Left colon (tissue), 2 donors: Measurements from ENCODE around the gene SYTL3. TPM values are rescaled to one million over a fixed set of nuclear protein-coding genes. Genes with fewer than 3 reads are reported as not detected.

Source experiments
- ATAC-seq: fragments of 200-7000 bp; cut with Tn5 transposase; one replicate; pipeline ENCODE4 v1.9.1; 2020; ENCODE audit warnings: mild to moderate bottlenecking, moderate library complexity
- DNase-seq, 2 donors: peaks; one replicate each; pipeline ENCODE4 v3.0.0-alpha.2; 2020
- intact Hi-C, 2 donors: fragments of 100-400 bp; cut with DNase I in 1 of 2; cut with micrococcal nuclease in 1 of 2; formaldehyde crosslinking; loops; one replicate each; pipeline versions ENCODE4 v1.11.2 to v1.14.0; 2022; cut with DNase I, micrococcal nuclease
- total RNA-seq, 2 donors: library from RNA; stranded (reverse); fragmentation: NEBNext Ultra II Directional; extraction: Animal tissue kit (Norgen Biotek cat#: 25700); gene quantifications; one replicate each; pipeline ENCODE4 v1.2.1, GENCODE V29; 2021
- donor health status: DM: no; HTN: no; CAD: no.
- donor health status: DM: yes; HTN: yes; CAD: no.

Gene SYTL3
- total RNA-seq, 2 donors from 2014 or later: 2.6 to 2.7 TPM

DNA sequence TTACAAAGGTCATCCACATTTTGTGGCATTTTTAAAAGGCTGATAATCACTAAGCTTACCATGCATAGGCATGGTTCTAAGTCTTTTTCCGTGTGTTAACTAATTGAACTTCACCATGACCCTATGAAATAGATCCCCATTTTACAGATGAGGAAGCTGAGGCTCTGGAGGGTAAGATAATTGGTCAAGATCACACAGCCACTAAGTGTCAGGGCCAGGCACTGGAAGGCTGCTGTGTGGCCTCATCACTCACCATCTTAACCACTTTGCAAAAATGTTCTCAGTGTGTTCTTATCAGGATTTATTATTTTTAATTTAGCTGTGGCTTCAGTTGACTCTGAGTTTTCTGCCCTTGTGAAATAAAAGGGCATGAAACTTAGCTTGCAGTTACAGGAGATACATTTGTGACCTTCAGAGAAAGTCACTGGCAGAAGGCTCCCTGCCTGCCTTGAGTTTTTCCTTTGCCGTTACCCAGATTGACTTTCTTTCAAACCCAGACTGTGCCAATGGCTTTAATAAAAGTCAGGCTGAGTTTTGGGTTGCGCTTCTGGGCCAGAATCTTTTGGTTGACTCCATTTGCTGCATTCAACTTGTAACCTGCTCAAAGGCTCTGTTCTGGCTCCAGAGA is 87.3 kb downstream of the SYTL3 start:
- intact Hi-C loops: no loop called here
- ATAC-seq: no peak
- no peak for DNase-seq

DNA sequence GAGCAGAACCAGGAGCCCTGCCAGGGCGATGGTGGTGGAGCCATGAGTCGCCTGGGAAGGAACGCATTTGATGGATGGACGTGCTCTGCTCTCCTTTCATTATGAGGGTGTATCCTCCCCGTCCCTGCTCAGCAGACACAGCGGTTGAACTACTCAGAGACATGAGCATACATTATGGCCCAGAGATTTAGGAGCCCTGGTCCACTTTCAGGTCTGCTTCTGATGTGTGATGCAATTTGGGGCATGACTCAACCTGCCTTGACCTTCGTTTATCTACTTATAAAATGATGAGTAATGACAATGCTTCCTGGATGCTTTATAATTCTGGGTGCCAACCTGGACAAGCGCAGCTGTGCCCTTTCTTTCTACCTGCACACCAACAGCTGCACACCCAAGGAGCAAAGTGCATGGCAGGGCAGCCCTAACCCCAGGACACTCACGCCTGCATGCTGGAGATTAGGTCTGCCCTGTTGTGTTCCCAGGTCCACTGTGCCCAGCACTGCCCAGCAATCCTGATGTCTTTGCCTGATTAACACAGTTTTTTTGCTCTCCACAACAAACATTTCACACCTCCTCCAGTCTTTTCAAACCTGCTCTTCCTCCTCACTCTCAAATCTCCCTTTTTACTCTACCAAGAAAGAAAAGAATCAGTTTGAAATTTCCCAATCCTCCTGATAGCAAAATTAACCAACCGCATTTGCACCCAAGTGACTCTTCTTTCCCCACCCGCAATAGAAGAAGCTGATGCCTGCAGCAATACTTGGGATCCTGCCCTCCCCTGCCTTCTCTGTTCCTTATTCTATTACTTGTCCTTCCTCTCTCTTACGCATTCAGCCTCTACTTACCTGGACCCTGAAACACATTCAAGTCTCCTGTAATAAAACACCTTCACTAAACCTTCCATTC is 88.1 kb downstream of the SYTL3 start:
- ATAC-seq (peak; percentile 97), DNase-seq (peak in 1 of 2 donors; percentile 46)
- intact Hi-C loops: no loop called here

DNA sequence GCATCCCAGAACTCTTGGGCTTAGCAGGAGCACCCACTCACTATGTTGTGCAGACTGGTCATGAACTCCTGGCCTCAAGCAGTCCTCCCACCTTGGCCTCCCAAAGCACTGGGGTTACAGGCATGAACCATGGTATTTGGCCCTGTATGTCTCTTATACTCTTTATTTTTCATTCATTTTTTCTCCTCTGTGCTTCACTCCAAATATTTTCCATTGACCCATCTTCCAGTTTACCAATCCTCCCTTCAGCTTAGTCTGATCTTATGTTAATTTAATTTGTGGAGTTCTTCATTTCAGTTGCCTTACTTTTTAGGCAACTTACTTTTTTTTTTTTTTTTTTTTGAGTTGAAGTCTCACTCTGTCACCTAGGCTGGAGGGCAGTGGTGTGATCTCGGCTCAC is 89.8 kb downstream of the SYTL3 start:
- no peak for DNase-seq
- intact Hi-C loops: no loop called here

DNA sequence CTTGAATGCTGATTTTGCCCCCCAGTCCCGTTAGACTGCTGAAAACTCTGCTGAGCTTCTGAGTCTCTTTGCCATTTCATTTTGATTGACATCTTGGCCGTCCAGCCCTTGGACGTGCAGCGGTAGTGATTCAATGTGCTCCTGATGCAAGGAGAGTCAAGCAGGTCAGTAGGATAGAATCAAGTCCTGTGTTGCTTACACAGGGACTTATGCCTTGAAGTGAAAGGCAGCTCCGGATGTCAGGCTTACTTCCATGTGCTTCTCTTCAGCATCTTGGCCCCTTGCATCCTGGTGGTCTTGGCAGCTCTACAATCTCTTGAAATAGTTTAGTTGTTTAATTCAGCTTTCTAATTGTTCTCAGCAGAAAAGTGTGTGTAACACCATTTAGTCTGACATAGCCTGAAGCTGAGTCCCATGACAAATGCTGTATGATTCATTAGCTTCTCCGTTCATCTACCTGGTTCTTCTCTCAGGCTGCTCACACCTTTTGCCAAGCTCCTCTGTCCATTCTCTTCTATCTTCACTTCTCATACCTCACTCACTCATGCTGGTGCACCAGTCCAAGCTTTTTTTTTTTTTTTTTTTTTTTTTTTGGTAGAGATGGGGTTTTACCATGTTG is 93.3 kb downstream of the SYTL3 start:
- DNase-seq (no peak), ATAC-seq (no peak)
- intact Hi-C loops: no loop called here

More for the DNA sequence above, 89.8 kb downstream of the SYTL3 start:
- no peak for ATAC-seq

DNA sequence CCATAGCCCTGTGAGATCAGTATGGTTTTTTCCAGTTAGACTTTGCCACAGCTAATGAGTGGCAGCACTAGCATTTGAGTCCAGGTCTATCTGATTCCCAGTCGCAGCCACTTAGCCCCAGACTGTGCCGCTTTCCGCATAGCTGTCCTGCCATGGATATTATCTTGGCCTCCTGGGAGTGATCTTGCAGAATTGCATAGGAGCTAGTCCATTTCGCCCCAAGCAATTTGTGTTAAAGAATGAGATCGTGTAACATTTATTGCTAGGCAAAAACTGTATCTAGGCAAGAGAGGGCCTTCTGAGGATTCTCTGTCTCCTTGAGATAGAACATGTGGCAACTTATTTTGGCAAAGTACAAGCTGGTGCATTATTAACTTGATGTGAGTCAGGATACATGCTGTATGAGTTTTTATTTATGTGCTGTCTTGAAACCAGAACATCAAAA is 95.2 kb downstream of the SYTL3 start:
- intact Hi-C loops: no loop called here
- ATAC-seq (no peak), DNase-seq (no peak)

DNA sequence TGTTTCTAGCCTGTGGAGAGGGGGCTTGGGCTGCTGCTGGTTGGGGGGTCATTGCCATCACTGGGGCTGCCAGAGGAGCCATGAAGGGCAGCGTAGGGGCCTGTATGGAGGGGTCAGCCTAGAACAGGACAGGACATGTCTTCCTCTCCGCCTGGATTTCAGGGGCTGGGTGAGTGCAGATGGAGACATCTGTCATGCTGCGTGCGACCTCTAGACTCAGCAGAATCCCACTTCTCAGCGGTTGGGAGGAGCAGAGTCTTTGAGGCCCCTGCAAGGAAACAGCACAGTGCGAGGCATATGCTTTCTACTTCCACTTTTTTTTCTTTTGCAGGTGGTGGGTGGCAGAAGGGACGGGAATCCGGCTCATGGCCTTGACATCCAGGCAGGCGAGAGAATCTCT is 101.4 kb downstream of the SYTL3 start:
- ATAC-seq (no peak), DNase-seq (no peak)
- intact Hi-C loops: no loop called here

DNA sequence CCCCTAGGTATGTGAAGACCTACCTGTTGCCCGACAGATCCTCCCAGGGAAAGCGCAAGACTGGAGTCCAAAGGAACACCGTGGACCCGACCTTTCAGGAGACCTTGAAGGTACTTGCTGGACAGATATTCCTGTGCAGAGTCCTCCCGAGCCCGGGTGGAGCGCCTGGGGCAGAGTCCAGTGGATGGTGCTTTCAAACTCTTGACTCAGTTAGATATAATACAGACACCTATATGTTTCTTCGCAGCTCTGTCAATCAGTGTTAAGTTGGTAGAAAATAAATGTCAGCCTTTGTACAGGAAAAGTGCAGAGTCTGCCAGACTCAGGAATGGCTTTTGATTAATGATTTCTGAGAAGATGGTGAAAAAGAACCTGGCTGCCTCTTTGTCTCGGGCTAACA is 102.1 kb downstream of the SYTL3 start:
- DNase-seq (peak; percentile 60 to 66), ATAC-seq (peak; percentile 95)

DNA sequence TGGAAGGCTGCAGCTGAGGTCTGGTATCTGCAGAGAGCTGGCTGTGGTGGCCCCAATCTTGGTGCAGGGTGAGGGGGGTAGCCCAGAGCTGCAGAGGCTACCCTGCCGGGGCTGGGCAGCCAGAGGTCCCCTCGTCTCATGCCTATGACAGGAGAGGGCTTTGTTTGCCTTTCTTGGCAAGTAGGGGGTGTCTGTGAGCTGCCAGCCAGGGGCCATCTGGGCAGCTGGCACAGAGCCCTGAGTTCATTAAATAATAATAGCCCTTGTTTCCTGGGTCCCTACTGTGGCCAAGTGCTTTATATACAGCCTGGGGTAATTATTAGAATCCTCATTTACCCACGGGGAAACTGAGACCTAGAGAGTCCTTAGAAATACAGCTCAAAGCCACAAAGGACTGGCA is 102.8 kb downstream of the SYTL3 start:
- ATAC-seq: peak; percentile 14
- no peak for DNase-seq
- intact Hi-C loops: no loop called here

More for the DNA sequence above, 102.1 kb downstream of the SYTL3 start:
- intact Hi-C loops: no loop called here

DNA sequence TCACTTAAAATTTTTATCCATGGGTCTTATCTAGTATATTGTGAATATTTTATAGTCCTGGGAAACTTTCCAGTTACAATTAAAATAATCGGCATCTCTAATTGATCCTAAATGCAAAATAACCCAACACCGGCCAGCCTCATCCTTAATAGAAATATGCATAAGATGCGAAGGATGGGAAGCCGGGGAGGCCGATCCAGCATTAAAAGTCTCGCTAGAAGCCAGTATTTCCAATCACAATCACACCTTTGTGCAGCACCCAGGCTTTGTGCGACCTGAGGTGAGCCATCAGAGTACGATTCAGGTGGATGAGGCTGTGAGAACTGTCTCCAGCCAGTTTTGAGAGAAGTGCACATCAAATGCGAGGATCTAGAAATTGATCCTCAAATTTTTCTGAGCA is 104.0 kb downstream of the SYTL3 start:
- DNase-seq: no peak
- intact Hi-C loops: no loop called here
- ATAC-seq: no peak

DNA sequence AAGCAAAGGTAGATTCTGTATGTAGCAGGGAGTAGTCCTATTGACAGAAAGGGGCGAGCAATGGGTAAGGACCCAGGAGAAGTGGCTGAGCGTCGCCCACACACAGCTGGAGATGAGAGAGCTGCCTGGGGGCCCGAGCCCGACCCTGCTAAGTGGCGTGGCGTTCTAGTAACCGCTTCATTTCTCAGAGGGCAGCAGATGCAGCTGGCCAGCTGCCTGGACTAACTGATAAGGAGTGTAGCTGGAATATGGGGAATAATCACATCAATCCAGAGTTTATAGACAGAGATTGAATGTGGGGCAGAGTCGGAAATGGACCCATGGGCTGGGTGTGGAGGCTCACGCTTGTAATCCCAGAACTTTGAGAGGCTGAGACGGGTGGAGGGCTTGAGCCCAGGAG is 104.9 kb downstream of the SYTL3 start:
- ATAC-seq (peak; percentile 13), DNase-seq (no peak)
- intact Hi-C loops: no loop called here

DNA sequence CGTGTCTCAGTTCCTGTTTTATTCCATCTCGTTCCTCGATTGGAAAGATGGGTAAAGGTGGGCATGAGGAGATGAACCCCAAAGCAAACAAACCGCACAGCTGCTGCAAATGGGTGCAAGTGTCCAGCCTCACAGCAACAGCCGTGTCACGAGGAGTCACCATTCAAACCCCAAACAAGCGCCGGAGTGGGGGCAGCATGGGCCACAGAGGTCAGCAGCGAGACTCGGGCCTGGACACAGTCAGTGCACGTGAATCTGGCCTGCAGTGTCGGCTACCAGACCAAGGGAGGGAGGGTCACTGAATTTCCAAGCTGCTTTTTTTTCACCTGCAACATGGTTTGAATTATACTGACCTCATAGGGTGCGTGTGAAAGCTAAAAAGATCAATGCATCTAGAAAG is 105.8 kb downstream of the SYTL3 start:
- no peak for ATAC-seq
- DNase-seq: no peak
- intact Hi-C loops: no loop called here

DNA sequence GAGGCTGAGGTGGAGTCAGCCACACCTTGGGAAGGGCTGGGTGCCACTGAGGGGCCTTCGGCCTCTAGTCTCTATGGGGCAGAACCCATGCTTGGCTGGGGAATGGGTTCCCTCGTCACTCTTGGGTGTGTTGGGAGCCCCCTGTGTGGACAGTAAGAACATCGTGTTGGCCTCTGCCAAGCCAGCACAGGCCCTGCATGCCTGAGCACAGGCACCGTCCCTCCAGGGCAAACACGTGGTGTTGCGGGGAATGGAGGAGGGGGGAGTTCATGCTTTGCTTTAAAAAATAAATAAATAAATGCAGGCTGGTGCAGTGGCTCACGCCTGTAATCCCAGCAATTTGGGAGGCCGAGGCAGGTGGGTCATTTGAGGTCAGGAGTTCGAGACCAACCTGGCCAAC is 106.3 kb downstream of the SYTL3 start:
- DNase-seq (no peak), ATAC-seq (no peak)
- intact Hi-C loops: no loop called here

DNA sequence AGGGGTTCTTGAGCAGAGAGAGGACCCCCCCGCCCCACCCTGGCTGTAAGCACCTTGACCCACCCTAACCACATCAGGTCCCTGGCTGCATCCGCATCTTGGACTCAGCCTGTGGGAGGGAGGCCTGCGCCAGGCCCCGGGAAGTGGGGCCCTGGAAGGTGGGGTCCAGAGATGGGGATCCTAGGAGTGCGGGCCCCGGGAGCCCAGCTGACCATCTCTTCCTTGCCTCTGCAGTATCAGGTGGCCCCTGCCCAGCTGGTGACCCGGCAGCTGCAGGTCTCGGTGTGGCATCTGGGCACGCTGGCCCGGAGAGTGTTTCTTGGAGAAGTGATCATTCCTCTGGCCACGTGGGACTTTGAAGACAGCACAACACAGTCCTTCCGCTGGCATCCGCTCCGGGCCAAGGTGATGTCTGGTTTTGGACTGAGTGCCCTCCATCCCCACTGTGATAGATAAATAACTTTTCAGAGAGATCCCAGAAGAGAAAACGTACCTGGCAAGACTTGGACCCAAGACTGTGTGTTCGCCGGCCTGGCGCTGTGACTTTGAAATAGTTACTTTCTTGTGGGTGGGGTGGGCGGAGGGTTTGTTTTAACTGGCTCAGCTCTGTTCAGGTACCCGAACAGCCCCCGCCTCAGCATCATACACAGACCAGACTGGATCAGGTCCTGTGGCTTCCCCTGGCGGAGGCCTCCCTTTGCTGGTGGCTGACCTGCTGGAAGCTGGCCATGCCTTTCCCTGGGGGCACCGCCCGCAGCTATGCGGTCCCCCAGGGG is 107.3 kb downstream of the SYTL3 start:
- no peak for DNase-seq
- intact Hi-C loops: no loop called here
- ATAC-seq: no peak

DNA sequence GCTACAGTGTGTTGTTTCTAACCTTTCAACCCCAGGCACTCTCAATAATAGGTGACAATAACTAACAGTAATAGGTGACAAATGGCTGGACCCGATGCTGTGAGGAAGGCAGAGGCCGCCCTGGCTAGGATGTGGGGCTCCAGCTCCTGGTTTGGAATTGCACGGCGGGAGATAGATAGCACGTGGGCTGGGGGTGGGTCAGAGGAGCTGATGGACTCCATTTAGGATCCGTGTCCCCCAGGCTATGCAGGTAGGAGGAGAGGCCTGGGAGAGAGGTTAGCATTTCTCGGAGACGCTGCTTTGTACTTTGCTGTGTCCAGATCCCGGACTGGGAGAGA is 107.9 kb downstream of the SYTL3 start:
- intact Hi-C loops: no loop called here
- DNase-seq (no peak), ATAC-seq (no peak)

DNA sequence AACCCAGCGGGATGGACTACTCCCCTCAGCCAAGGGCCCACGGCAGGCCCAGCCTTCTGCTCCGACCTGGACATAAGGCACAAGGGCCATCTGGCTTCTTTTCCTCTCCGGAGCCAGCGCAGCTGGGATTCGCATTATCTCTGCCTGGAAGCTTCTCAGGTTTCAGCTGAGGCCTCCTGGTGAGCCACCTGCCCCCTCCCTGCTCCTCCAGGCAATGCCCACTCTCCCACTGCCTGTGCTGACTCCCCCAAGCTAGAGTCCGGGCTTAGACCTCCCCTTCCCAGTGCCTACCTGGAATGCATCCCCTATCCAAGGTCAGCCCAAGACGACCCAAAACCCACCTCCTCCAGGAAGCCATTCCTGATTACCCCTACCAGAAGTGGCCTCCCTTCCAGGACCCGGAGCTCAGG is 108.6 kb downstream of the SYTL3 start:
- intact Hi-C loops: no loop called here
- ATAC-seq (no peak), DNase-seq (no peak)

DNA sequence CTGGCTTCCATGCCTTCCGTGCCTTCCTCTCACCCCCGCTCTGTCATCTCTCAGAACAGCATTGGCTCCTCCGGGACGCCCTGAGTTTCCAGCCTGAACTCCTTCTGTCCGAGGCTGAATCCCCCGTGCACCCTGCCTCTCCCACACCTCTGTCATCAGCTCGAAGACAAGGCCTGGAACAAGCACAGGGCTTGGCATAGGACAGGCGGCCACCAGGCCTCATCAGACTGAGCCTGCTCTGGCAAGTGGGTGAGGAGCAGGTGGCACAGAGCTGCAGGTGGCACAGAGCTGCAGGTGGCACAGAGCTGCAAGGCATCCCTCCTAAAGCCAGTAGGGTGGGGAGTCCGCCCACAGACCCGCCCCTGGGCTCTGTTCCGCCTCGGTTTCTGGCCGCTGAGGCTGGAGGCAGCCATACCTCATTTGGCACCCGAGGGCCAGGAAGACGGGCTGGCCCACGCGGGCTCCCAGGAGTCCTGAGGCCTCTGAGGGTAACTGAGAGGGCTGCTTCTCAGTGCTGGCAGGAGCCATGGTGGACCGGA is 109.2 kb downstream of the SYTL3 start:
- DNase-seq: no peak
- intact Hi-C loops: no loop called here
- no peak for ATAC-seq

DNA sequence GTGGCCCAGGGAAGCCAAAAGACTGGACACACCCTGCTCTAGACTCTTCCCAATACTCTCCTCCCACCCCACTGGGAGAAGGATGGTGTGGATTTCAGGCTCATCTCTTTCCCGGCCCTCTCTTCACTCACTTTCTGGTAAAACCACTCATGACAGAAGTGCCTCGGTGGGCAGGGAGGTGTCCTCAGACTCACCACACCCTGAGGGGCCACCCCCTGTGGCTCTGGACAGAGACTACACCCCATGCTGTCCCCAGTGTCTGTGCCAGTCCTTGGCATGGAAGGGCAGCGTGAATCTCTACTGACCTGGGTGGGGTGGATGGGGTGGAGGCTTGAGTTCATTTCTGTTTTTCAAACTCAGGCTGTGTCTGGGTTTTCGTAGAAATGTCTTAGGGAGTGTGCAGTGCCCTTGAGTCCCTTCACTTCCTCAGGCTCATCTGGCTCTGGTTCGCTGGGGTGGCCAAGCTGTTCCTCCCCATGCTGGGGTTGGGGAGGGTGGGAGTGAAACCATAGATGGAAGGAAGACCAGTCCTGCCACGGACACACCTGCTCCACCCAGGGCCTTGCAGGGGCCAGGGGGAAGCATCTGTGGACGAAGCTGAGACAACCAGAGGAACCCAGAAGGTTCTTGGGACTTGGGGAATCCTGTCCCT is 110.2 kb downstream of the SYTL3 start:
- intact Hi-C loops: no loop called here
- DNase-seq: no peak
- ATAC-seq: no peak

DNA sequence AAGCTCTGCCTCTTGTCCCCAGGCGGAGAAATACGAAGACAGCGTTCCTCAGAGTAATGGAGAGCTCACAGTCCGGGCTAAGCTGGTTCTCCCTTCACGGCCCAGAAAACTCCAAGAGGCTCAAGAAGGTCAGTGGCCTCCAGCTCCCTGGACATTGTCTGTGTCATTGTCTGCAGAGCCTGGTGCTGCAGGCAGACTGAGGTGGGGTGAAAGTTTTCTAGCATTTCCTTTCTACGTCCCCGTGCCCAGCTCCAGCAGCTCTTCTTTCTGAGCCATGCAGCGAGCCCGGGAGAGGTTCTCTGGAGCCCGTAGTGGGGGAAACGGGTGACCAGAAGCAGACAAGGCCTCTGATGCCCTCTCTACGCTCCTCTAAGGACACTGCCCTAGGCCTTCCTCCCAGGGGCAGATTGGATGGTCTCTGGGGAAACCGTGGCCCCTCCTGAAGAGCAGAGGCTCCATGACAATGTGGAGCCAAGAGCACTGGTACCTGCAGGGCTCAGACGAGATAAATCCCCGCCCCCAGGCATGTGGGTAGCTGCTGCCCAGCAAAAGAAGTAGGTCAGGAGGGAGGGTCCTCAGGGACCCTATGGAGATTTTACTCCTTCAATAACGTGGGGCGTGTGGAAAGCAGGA is 110.9 kb downstream of the SYTL3 start:
- intact Hi-C loops: no loop called here
- ATAC-seq: no peak
- no peak for DNase-seq
